Fibroblast of lung (primary cell): ENCODE data around the gene RENBP. TPM values are rescaled to one million over a fixed set of nuclear protein-coding genes. Genes with fewer than 3 reads are reported as not detected.
"Not testable (repeated sequence)": the region's sequence is repeated elsewhere in the genome, so short reads cannot be mapped to it uniquely, and the experiment has no call there.

ENCODE experiments used
- DNase-seq, 2 donors: peaks; one replicate each; pipeline versions ENCODE4 v3.0.0 to v3.0.0-alpha.2; 2010; ENCODE audit warnings: low read depth in 2 of 2
- H2AFZ ChIP-seq: 2 replicates; pipeline ENCODE4 v1.5.1; 2012; ENCODE audit warnings: low read length, control low read depth, inconsistent platforms
- H3K27ac ChIP-seq: 2 replicates; pipeline ENCODE4 v1.5.1; 2011; ENCODE audit warnings: low read length, control low read depth; ENCODE audit not compliant: insufficient read depth
- H3K27me3 ChIP-seq: 2 replicates; pipeline ENCODE4 v1.5.1; 2011; ENCODE audit warnings: mild to moderate bottlenecking, low read length; ENCODE audit not compliant: control insufficient read depth, insufficient read depth
- H3K36me3 ChIP-seq: 2 replicates; pipeline ENCODE4 v1.5.1; 2011; ENCODE audit warnings: low read length; ENCODE audit not compliant: control insufficient read depth, insufficient read depth
- H3K4me1 ChIP-seq: 2 replicates; pipeline ENCODE4 v1.5.1; 2011; ENCODE audit warnings: low read length; ENCODE audit not compliant: control insufficient read depth, insufficient read depth; ENCODE audit errors: extremely low read depth
- H3K4me2 ChIP-seq: 2 replicates; pipeline ENCODE4 v1.5.1; 2011; ENCODE audit warnings: low read length, control low read depth; ENCODE audit not compliant: insufficient read depth; ENCODE audit errors: extremely low read depth
- H3K4me3 ChIP-seq, 4 experiments: fragments of 200-600 bp in 1 of 4; sonication (generic) in 1 of 4; replicated peaks in 1 of 4; 2 replicates each; pipeline ENCODE4 v1.5.1; 2011 to 2016; ENCODE audit warnings: low read length in 4 of 4, low read depth in 3 of 4, mild to moderate bottlenecking in 3 of 4, control low read depth in 2 of 4, inconsistent platforms in 1 of 4, mixed read lengths in 1 of 4; ENCODE audit not compliant: insufficient read depth in 1 of 4; ENCODE audit errors: control extremely low read depth in 1 of 4
- H3K79me2 ChIP-seq: 2 replicates; pipeline ENCODE4 v1.5.1; 2012; ENCODE audit warnings: mild to moderate bottlenecking, low read length, inconsistent platforms; ENCODE audit not compliant: control insufficient read depth, insufficient read depth
- H3K9ac ChIP-seq: 2 replicates; pipeline ENCODE4 v1.5.1; 2011; ENCODE audit warnings: mild to moderate bottlenecking, low read length, control low read depth; ENCODE audit not compliant: insufficient read depth
- H3K9me3 ChIP-seq: 2 replicates; pipeline ENCODE4 v1.5.1; 2012; ENCODE audit warnings: low read depth, low read length; ENCODE audit not compliant: control insufficient read depth, insufficient read depth
- H4K20me1 ChIP-seq: 2 replicates; pipeline ENCODE4 v1.5.1; 2011; ENCODE audit warnings: low read length; ENCODE audit not compliant: control insufficient read depth, insufficient read depth; ENCODE audit errors: extremely low read depth
- CTCF ChIP-seq, 2 donors: IDR thresholded peaks in 1 of 2; conservative IDR thresholded peaks in 1 of 2; 1 replicate in 1 of 2; 2 replicates in 1 of 2; pipeline ENCODE4 v1.5.1; 2011 to 2012; ENCODE audit warnings: low read length in 2 of 2, control low read depth in 1 of 2, inconsistent platforms in 1 of 2, low read depth in 1 of 2, mild to moderate bottlenecking in 1 of 2
- EZH2 ChIP-seq: IDR thresholded peaks from 2 replicates; pipeline ENCODE4 v1.5.1; 2012; ENCODE audit warnings: low read length, control low read depth, mild to moderate bottlenecking; ENCODE audit errors: missing control alignments
- polyA plus RNA-seq, 2 donors: library from polyadenylated mRNA; depleted of rRNA in 1 of 2; stranded (reverse) in 1 of 2; unstranded in 1 of 2; fragments of >200 nt; gene quantifications; 2 replicates each; pipeline ENCODE4 v1.2.1, GENCODE V29; 2011 to 2012; ENCODE audit warnings: missing spikeins in 1 of 2
- total RNA-seq: library from RNA; depleted of rRNA; stranded (reverse); fragments of >200 nt; gene quantifications from 2 replicates; pipeline ENCODE4 v1.2.1, GENCODE V29; 2014

RENBP gene
- total and polyA plus RNA-seq, 2 donors (not counting 1 experiment from before 2014, with no cell fraction given) = 0.92 to 8.8 TPM

GRCh38 chrX:153981771-153982533 lies 37.5 kb upstream of the RENBP start:
- Histone ChIP-seq H3K79me2 (no peaks in the 10 kb centered on the region), H4K20me1 (no peaks in the 10 kb centered on the region), H3K36me3 (no peaks in the 10 kb centered on the region), H2AFZ (no peak overlapping the region), H3K27me3 (no peaks in the 10 kb centered on the region), H3K27ac (no peak overlapping the region), H3K4me1 (no peaks in the 10 kb centered on the region), H3K9ac (no peak overlapping the region), H3K4me3 (no peak overlapping the region), H3K4me2 (no peak overlapping the region), H3K9me3 (no peaks in the 10 kb centered on the region)
- TF ChIP-seq EZH2 = no peak
- TF ChIP-seq CTCF (conservative IDR thresholded peaks at IDR 0.05 in 1 of 2, IDR thresholded peaks at IDR 0.05 in 1 of 2; ENCODE audit: low read depth in 1 of 2, low read length in 2 of 2) = no peak
- no peak for DNase-seq

DNA sequence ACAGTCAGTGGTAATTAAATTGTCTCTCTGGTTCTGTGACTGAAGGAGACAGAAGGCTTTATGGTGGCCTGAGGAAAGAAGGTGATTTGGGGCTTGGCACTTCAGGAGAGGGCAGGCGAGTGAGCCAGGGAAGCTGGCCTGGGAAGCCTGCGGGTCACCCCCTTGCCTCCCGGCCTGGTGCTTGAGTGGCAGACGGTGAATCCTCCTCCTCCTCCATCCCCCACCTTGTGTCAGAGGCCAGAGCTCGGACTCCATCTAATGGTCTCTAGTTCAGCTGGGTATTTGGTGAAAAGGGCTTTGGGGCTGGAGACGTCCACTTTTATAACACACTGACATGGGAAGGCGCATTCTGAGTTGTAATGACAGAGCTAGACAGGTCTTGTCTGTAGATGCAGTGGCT lies 36.8 kb upstream of the RENBP start:
- Histone ChIP-seq H3K4me3 (no peak overlapping the region), H3K4me1 (no peaks in the 10 kb centered on the region), H3K36me3 (no peaks in the 10 kb centered on the region), H4K20me1 (no peaks in the 10 kb centered on the region), H3K9me3 (no peaks in the 10 kb centered on the region), H3K9ac (no peak overlapping the region), H3K27ac (no peak overlapping the region), H3K4me2 (no peak overlapping the region), H3K27me3 (no peaks in the 10 kb centered on the region), H3K79me2 (no peaks in the 10 kb centered on the region), H2AFZ (no peak overlapping the region)
- no peak for DNase-seq
- TF ChIP-seq CTCF (conservative IDR thresholded peaks at IDR 0.05 in 1 of 2, IDR thresholded peaks at IDR 0.05 in 1 of 2; ENCODE audit: low read depth in 1 of 2, low read length in 2 of 2) (no peak), EZH2 (no peak)

- H3K4me3 ChIP-seq, H4K20me1 ChIP-seq, H3K27me3 ChIP-seq, DNase-seq, H3K9me3 ChIP-seq, H3K9ac ChIP-seq, H3K36me3 ChIP-seq, H2AFZ ChIP-seq, H3K27ac ChIP-seq, H3K79me2 ChIP-seq, H3K4me2 ChIP-seq, H3K4me1 ChIP-seq: not testable (repeated sequence)
Measured at GRCh38 chrX:153980394-153980793, 36.0 kb upstream of the RENBP start.
